GM19452 (cell line): ENCODE results near the gene SAPCD1.
A peak's percentile ranks its signal among the peaks of the same experiment; 100 is the strongest.

Experiments used
- ATAC-seq: cut with Tn5 transposase; IDR thresholded peaks from one replicate; pipeline ENCODE4 v1.9.1; 2021; ENCODE audit not compliant: unreplicated experiment

SAPCD1 gene

DNA sequence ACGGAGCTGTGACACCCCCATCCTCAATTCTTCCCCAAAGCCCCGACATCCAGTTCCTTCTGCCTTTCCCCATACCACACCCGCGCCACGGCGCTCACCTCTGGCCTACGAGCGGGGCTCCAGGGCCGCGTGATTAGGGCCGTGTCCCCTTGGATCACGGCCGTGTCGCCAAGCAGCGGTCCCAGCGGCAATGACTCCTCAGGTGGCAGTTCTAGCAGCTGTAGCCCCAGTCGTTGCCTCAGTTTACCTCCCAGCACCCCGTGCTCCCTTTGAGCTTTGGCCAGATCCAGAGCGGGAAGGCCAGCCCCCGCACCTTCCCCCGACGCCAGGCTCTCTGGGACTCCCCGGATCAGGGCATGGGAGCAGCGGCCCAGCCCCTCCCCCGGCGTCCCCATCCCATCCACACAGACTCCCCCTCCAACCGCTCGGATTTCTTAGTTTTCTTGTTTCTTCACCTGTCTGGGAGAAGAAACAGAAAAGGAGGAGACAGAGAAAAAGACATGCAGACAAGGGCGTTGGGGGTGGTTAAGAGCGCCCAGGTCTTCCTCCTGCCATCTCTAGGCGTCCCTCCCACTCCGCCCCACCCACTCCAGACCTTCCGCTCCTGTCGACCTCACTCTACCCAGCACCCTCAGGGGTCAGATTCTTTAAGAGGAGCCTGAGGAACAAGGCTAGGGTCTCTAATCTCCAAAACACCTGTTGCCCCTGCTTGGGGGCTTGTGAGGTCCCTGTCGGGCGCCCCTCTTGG, 33.5 kb upstream of the SAPCD1 start, which contains the start of gene DDAH2:
Gene DDAH2, minus strand, starts transcription at position 533 of the 748 bp plus-strand sequence. Its CDS starts 138 bp downstream, at position 395.
- no peak for ATAC-seq

DNA sequence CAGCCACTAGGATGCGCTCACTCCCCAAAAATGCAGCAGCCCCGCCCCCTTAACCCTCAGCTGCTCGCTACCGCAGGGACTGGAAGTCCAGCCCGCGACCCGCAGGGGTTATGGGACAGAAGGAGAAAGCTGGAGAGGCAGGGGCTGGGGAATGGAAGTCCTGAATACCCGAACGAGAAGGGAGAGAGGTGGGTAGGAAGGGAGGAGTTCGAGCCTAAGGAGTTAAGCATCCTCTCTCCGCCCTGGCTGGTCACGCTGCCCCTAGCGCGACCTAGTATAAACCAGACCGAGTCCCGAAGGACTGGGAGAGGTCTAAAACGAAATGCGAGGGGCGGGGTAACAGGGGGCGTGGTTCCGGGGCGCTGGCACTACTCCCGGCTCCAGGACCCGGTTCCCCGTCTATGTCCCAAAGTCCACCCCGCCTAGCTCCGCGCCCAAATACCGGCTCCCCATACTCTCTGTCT, 32.9 kb upstream of the SAPCD1 start:
- no peak for ATAC-seq

GRCh38 chr6:31729979-31730630, 32.4 kb upstream of the SAPCD1 start:
- ATAC-seq: no peak

- ATAC-seq: no peak
Measured at GRCh38 chr6:31730631-31731086, 31.8 kb upstream of the SAPCD1 start.

DNA sequence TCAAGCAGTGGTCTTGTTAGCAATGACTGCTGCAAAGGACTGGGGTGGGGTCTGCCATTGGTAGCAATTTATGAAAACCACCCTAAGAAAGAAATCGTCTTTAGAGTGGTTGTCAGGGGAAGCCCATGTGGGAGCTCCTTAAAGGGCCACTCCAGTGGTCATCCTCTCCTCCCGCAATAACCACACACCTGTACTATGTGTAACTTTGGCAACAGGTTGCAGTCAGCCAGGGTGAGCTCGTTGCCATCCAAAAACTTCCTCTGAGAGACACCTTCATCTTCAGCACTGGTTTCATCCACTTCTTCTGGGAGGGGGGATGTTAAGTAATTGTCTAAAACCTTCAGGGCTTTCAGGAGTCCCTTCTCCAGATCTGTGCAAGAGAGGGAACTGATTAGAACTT, 30.4 kb upstream of the SAPCD1 start:
- no peak for ATAC-seq

- ATAC-seq: no peak
Measured at GRCh38 chr6:31733734-31734133, 28.7 kb upstream of the SAPCD1 start.

- no peak for ATAC-seq
Measured at GRCh38 chr6:31734247-31734820, 28.1 kb upstream of the SAPCD1 start.

GRCh38 chr6:31734821-31735406, 27.5 kb upstream of the SAPCD1 start:
- no peak for ATAC-seq

- no peak for ATAC-seq
Measured at GRCh38 chr6:31736021-31736767, 26.3 kb upstream of the SAPCD1 start, which contains the start of gene CLIC1. TSS of gene CLIC1 (minus strand) at chr6:31736530. CDS start at chr6:31736300, 230 bp downstream.

- ATAC-seq: no peak
Measured at GRCh38 chr6:31736768-31737314, 25.6 kb upstream of the SAPCD1 start.

DNA sequence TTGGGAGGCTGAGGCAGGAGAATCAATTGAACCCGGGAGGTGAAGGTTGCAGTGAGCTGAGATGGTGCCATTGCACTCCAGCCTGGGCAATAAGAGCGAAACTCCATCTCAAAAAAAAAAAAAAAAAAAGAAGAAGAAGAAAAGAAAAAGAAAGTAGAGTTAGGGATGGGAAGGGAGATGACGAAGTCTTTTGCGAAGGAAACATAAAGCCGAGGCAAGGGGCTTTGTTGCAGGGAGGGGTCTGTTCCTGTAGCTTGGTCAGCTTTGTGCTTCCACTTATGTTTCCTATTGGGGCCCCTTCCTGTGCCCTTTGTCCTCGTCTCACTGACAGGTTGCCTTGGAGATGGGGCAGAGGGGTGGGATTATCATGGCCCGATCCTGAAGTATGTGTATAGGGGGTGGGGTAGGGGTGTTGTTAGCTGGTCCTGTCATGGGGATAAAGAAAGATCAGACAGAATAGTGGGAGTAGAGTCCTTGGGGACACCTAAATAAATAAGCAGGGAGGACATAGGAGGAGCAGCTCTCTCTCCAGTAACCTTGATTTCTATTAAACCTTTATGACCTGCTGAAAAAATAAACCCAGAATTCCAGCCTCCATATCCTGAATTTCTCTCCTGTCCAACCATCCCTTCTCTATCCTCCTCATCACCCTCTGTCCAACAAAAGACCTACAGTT, 25.0 kb upstream of the SAPCD1 start:
- ATAC-seq: no peak

DNA sequence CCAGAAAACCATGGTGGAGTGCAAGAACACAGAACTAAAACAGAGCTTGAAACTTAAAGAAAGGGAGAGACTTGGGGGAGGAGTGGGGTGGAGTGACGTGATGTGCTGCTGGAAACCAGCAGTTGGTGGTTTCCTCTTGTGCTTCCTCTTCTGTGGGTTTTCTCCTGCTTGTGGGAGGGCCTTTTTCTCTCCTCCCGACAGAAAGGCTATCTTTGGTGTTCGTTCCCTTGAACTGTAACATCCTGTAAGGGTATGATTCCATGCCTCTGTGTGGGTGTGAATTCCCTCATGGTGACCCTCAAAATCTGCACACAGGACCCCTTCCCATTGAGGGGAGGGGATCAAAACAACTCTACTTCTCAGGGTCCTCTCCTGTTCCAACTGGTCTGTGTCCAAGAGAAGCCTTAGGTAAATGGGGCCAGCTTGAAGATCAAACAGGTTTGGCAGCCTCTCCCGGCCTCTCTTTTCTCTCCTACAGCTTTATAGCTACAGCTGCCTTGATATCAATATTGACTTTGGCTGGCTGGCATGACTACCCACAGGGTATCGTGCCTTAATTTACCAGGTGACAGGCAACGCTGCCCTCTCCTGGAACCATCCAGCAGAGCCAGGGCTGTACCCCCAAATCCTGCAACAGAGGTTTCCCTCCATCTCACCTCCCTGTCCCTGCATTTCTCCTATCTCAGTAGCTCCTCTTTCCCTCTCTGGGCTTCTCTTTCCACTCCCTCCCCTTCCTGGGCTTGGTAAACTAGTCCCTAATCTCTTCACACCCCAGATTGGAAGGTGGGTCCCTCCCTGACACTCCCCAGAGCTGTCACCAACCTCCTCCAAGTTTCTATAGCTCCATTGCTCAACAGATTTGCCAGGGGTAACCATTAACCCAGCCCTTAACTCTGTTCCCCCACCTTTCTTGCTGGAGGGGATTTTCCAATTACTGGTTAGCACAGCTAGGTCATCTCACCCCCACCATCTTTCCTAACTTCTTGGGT, 24.2 kb upstream of the SAPCD1 start:
- ATAC-seq: no peak

DNA sequence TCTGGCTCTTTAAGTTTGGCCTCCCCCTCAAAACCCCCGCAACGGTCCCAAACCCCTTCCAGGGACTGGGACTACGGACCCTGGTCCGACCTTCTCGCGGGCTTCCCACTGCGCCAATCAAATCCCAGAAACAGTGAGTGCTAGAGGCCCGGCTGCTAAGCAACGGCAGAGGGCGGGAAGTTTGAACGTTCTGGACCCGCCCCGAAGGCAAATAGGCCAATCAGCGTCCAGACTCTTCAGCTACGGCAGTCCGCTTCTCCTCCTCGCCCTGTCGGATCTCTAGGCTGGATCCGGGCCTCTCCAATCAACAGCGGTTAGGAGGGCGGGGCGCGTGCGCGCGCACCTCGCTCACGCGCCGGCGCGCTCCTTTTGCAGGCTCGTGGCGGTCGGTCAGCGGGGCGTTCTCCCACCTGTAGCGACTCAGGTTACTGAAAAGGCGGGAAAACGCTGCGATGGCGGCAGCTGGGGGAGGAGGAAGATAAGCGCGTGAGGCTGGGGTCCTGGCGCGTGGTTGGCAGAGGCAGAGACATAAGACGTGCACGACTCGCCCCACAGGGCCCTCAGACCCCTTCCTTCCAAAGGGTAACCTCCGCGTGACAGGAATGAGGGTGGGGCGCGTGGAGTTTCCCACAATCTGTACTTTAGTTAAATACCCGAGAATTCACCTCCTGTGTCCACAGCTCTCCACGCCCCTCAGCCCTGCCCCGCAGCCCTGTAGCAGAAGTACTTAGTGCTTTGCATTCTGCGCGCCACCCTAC, 22.6 kb upstream of the SAPCD1 start, which contains the start of gene MSH5:
Gene MSH5, plus strand, starts transcription at position 367 of the 758 bp plus-strand sequence. CDS start 462 bp downstream, outside the sequence.
- ATAC-seq: peak; percentile 60

- ATAC-seq: no peak
Measured at GRCh38 chr6:31740397-31741223, 21.8 kb upstream of the SAPCD1 start.

GRCh38 chr6:31741815-31742214, 20.6 kb upstream of the SAPCD1 start:
- ATAC-seq: no peak

GRCh38 chr6:31742894-31743293, 19.6 kb upstream of the SAPCD1 start:
- ATAC-seq: no peak

GRCh38 chr6:31744422-31744821, 18.0 kb upstream of the SAPCD1 start:
- ATAC-seq: no peak
